ENCODE results near the gene KCNS3.

DNA sequence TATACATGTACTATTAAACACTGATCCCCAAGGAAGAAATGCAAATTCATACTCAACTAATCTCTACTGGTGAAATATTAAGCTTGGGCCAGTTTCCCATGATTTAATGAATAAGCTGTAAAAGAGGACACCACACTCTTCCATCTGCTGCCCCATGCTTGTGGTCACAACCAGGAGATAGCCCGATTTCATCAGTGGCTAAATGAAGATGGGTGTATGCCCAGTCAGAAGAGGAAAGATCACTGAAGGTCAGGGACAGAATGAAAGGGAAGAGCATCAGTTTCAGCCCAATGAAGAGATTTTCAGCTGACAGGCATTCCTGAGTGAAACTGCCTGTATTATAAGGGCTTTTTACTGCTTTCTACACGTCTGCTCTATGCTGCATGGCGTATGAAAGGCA is 103.5 kb downstream of the KCNS3 start:
- no peak for TF ChIP-seq POLR2A (IDR thresholded peaks at IDR 0.05)
- TF ChIP-seq, protein P1, sequence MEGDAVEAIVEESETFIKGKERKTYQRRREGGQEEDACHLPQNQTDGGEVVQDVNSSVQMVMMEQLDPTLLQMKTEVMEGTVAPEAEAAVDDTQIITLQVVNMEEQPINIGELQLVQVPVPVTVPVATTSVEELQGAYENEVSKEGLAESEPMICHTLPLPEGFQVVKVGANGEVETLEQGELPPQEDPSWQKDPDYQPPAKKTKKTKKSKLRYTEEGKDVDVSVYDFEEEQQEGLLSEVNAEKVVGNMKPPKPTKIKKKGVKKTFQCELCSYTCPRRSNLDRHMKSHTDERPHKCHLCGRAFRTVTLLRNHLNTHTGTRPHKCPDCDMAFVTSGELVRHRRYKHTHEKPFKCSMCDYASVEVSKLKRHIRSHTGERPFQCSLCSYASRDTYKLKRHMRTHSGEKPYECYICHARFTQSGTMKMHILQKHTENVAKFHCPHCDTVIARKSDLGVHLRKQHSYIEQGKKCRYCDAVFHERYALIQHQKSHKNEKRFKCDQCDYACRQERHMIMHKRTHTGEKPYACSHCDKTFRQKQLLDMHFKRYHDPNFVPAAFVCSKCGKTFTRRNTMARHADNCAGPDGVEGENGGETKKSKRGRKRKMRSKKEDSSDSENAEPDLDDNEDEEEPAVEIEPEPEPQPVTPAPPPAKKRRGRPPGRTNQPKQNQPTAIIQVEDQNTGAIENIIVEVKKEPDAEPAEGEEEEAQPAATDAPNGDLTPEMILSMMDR (IDR thresholded peaks at IDR 0.05 in 8 of 11, conservative IDR thresholded peaks at IDR 0.05 in 3 of 11), result no peak
- TF ChIP-seq POLR2AphosphoS5 (IDR thresholded peaks at IDR 0.05), result no peak
